ENCODE data around the gene LORICRIN.

LORICRIN gene

DNA sequence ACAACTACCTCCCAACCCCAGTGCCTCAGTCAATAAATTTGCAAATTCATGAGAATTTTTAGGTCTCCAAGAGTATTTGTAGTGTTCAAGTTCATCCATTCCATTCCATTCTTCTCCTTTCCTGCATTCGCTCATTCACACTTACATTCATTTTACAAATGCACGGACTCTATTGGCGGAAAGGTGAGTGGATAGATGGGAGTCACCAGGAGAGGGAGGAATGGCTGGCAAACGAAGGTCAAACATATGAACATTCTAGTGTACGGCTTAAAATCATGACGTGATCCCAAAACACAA, 2.5 kb downstream of the LORICRIN start:
- no peaks in the 10 kb centered on the region for H3K36me3 Mint-ChIP-seq
- peaks cover 24% of the 10 kb centered on the region for H3K4me1 Mint-ChIP-seq (ENCODE audit: low read depth)
- no peaks in the 10 kb centered on the region for H3K9me3 Mint-ChIP-seq (ENCODE audit: low read depth)
- H3K27me3 Mint-ChIP-seq: peaks cover 36% of the 10 kb centered on the region
- peak overlapping the region; percentile 85 for H3K4me3 Mint-ChIP-seq
- H3K27ac Mint-ChIP-seq: no peak overlapping the region

- peaks cover 24% of the 10 kb centered on the region for H3K4me1 Mint-ChIP-seq (ENCODE audit: low read depth)
- no peaks in the 10 kb centered on the region for H3K36me3 Mint-ChIP-seq
- peak overlapping the region; percentile 85 for H3K4me3 Mint-ChIP-seq
- no peak overlapping the region for H3K27ac Mint-ChIP-seq
- H3K9me3 Mint-ChIP-seq (ENCODE audit: low read depth): no peaks in the 10 kb centered on the region
- H3K27me3 Mint-ChIP-seq: peaks cover 41% of the 10 kb centered on the region
These were observed 3.1 kb downstream of the LORICRIN start for GRCh38 chr1:153262462-153263157.

DNA sequence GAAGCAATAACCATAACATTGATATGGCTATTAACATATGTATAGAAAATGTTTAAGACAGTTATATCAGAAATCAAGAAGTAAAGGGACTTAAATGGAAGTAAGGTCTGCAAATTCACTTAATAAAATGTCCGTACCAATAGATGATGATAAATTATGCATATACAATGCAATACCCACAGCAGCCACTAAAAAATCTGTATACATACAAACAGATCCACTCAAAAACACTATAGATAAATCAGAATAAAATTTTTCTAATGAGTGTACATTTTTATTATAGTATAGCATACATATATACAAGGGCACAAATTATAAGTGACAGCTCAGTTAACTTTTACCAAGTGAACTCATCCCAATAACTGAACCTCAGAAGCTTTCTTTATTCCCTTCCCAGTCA, 6.0 kb downstream of the LORICRIN start:
- H3K27ac Mint-ChIP-seq: no peak overlapping the region
- H3K9me3 Mint-ChIP-seq (ENCODE audit: low read depth): no peaks in the 10 kb centered on the region
- no peaks in the 10 kb centered on the region for H3K36me3 Mint-ChIP-seq
- H3K27me3 Mint-ChIP-seq: peaks cover 59% of the 10 kb centered on the region
- H3K4me1 Mint-ChIP-seq (ENCODE audit: low read depth): peaks cover 19% of the 10 kb centered on the region
- H3K4me3 Mint-ChIP-seq: no peak overlapping the region

- Mint-ChIP-seq H3K4me1 (ENCODE audit: low read depth) (no peaks in the 10 kb centered on the region), H3K9me3 (ENCODE audit: low read depth) (no peaks in the 10 kb centered on the region), H3K4me3 (no peak overlapping the region), H3K27ac (no peak overlapping the region), H3K36me3 (no peaks in the 10 kb centered on the region), H3K27me3 (peaks cover 38% of the 10 kb centered on the region)
These were observed 12.2 kb downstream of the LORICRIN start for GRCh38 chr1:153271711-153272110.

DNA sequence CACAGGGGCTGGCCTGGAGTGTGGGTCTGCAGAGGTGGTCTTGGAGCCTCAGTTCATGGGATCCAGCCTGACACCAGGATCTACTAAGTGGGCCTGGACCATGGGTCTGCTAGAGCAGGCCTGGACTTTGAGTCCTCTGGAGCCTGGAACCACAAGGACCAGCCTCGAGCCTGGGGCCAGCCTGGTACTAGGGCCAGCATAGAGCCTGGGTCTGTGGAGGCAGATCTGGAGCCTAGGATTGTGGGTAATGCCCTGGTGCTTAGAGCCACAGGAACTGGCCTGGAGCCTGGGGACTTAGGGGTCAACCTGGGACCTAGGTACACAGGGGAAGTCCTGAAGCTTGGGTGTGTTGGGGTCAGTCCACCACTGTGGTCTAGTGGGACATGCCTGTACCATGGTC, 12.7 kb downstream of the LORICRIN start:
- H3K27me3 Mint-ChIP-seq: peaks cover 34% of the 10 kb centered on the region
- H3K4me1 Mint-ChIP-seq (ENCODE audit: low read depth): no peaks in the 10 kb centered on the region
- no peaks in the 10 kb centered on the region for H3K36me3 Mint-ChIP-seq
- H3K4me3 Mint-ChIP-seq: no peak overlapping the region
- H3K27ac Mint-ChIP-seq: no peak overlapping the region
- H3K9me3 Mint-ChIP-seq (ENCODE audit: low read depth): no peaks in the 10 kb centered on the region

DNA sequence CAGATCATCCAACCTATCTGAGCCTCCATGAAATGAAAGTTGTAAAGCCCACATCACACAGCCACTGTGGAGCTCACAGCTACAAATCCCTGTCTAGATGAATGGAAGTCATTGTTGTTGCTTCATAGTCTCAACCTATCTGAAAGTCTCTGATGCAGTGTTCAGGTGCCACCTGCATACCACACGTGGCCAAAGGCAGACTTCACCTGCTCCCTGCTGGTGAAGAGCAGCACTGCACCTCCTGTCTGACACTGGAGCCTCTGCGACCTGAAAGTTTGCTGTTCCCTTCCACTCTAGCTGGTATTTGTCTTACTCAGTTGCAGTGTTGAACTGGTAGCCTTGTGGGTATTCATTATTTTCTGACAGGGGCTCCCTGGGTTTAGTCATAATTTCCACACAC, 18.4 kb downstream of the LORICRIN start:
- Mint-ChIP-seq H3K4me3 (no peak overlapping the region), H3K4me1 (ENCODE audit: low read depth) (no peaks in the 10 kb centered on the region), H3K36me3 (no peaks in the 10 kb centered on the region), H3K27me3 (peaks cover 9% of the 10 kb centered on the region), H3K9me3 (ENCODE audit: low read depth) (no peaks in the 10 kb centered on the region), H3K27ac (no peak overlapping the region)

GRCh38 chr1:153288634-153289275, 29.3 kb downstream of the LORICRIN start:
- no peak overlapping the region for H3K27ac Mint-ChIP-seq
- H3K4me1 Mint-ChIP-seq (ENCODE audit: low read depth): peaks cover 14% of the 10 kb centered on the region
- H3K9me3 Mint-ChIP-seq (ENCODE audit: low read depth): no peaks in the 10 kb centered on the region
- H3K36me3 Mint-ChIP-seq: no peaks in the 10 kb centered on the region
- H3K4me3 Mint-ChIP-seq: no peak overlapping the region
- peaks cover 3% of the 10 kb centered on the region for H3K27me3 Mint-ChIP-seq

DNA sequence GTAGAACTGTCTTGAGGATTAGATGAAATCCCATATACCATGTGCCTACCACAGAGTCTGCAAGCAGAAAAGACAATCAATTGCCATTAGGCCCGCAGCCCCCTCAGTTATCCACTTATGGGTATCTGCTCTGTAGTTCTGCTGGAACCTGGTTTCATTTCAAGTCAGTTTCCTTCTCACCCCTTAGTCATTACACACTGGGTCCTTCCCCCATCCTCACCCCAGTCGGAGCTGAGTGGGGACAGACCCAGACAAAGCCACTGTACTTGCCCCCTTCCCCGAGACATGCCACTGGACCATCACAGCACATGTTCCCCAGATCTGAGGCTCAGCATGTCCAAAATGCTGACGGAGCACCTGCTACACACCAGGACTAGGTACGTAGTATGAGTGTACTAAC, 32.0 kb downstream of the LORICRIN start:
- Mint-ChIP-seq H3K36me3 (no peaks in the 10 kb centered on the region), H3K27me3 (peaks cover 3% of the 10 kb centered on the region), H3K9me3 (ENCODE audit: low read depth) (no peaks in the 10 kb centered on the region), H3K4me1 (ENCODE audit: low read depth) (peaks cover 23% of the 10 kb centered on the region), H3K4me3 (no peak overlapping the region), H3K27ac (no peak overlapping the region)

DNA sequence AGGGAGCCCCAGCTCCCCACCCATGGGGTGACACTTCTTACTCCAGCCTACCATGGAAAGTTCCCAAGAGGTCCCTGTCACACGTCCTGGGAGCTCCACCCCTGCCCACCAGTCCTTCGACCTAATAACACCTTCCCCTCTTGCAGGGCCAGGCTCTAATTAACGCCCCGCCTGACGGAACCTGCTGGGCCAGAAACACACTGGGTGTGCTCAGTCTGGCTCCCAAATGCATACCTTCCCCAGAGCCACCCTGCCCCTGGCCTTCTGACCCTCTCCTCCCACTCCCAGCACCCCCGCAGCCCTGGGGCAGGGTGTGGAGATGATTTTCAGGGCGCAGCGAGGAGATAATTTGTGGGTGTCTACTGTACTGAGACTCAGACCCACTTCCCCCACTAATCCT, 32.7 kb downstream of the LORICRIN start:
- Mint-ChIP-seq H3K4me1 (ENCODE audit: low read depth) (peaks cover 23% of the 10 kb centered on the region), H3K27me3 (peaks cover 3% of the 10 kb centered on the region), H3K27ac (no peak overlapping the region), H3K9me3 (ENCODE audit: low read depth) (no peaks in the 10 kb centered on the region), H3K4me3 (no peak overlapping the region), H3K36me3 (no peaks in the 10 kb centered on the region)

DNA sequence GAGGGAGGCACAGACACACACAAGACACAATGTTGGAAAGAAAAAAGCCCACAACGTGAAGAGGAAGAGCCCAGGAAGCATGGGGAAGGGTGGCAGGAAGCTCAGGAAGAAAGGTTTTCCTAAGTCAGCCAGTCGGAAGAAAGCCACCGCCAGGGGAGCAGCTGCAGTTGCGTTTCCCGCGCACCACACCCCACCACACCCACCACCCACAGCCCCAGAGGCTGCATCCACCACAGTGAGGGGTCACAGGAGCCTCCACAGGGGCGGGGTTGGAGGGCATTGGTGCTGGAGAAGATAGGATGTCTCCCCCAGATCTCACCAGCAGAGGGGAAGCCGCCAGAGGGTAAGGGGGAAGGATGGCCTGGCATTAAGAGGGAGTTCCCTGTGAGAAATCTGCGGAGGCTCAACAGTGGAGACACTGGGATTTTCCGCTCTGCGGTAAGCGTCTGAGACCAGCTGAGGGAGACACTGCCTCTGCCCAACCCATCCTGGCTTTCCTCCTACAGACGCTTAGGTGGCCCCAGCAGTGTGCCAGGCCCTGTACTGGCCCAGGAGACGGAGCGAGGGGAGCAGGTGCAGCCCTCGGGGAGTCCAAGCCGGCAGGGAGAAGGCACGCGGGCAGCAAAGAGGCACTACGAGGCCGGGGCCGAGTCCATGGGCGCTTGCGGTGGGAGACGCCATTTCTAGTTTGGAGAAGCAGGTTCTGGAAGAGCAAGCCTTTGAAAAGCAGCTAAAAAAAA, 33.4 kb downstream of the LORICRIN start:
- Mint-ChIP-seq H3K9me3 (ENCODE audit: low read depth) (no peaks in the 10 kb centered on the region), H3K4me1 (ENCODE audit: low read depth) (peaks cover 23% of the 10 kb centered on the region), H3K4me3 (no peak overlapping the region), H3K27ac (no peak overlapping the region), H3K36me3 (no peaks in the 10 kb centered on the region), H3K27me3 (peaks cover 3% of the 10 kb centered on the region)

- H3K4me1 Mint-ChIP-seq (ENCODE audit: low read depth): peaks cover 23% of the 10 kb centered on the region
- H3K36me3 Mint-ChIP-seq: no peaks in the 10 kb centered on the region
- H3K27me3 Mint-ChIP-seq: peaks cover 3% of the 10 kb centered on the region
- H3K27ac Mint-ChIP-seq: no peak overlapping the region
- H3K4me3 Mint-ChIP-seq: no peak overlapping the region
- no peaks in the 10 kb centered on the region for H3K9me3 Mint-ChIP-seq (ENCODE audit: low read depth)
These were observed 33.9 kb downstream of the LORICRIN start for GRCh38 chr1:153293480-153293775.

DNA sequence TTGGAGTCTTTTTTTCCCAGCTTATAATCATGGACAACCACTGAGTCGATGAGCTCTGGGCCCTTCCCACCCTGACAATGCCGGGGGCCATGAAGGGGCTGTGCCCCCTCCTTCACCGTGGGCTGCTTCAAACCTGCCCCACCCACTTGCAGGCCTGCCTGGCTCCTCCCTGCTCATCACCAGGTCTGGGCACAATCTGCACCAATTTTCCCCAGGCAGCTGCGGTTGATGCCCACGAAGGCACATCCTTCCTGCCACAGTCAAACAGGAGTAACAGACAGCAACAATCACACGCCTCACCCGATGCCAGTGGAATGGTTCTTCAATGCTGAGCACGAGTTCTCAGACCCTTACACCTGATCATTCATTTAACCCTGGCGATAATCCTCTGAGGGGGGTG, 34.4 kb downstream of the LORICRIN start:
- no peak overlapping the region for H3K27ac Mint-ChIP-seq
- peaks cover 23% of the 10 kb centered on the region for H3K4me1 Mint-ChIP-seq (ENCODE audit: low read depth)
- H3K36me3 Mint-ChIP-seq: no peaks in the 10 kb centered on the region
- no peak overlapping the region for H3K4me3 Mint-ChIP-seq
- H3K9me3 Mint-ChIP-seq (ENCODE audit: low read depth): no peaks in the 10 kb centered on the region
- H3K27me3 Mint-ChIP-seq: peaks cover 3% of the 10 kb centered on the region

- Mint-ChIP-seq H3K36me3 (no peaks in the 10 kb centered on the region), H3K4me1 (ENCODE audit: low read depth) (no peaks in the 10 kb centered on the region), H3K4me3 (no peak overlapping the region), H3K9me3 (ENCODE audit: low read depth) (no peaks in the 10 kb centered on the region), H3K27ac (no peak overlapping the region), H3K27me3 (peaks cover 1% of the 10 kb centered on the region)
These were observed 42.8 kb downstream of the LORICRIN start for GRCh38 chr1:153302308-153302707.

GRCh38 chr1:153305682-153306081, 46.2 kb downstream of the LORICRIN start:
- Mint-ChIP-seq H3K9me3 (ENCODE audit: low read depth) (no peaks in the 10 kb centered on the region), H3K4me1 (ENCODE audit: low read depth) (no peaks in the 10 kb centered on the region), H3K4me3 (no peak overlapping the region), H3K27ac (no peak overlapping the region), H3K27me3 (peaks cover 1% of the 10 kb centered on the region), H3K36me3 (no peaks in the 10 kb centered on the region)

DNA sequence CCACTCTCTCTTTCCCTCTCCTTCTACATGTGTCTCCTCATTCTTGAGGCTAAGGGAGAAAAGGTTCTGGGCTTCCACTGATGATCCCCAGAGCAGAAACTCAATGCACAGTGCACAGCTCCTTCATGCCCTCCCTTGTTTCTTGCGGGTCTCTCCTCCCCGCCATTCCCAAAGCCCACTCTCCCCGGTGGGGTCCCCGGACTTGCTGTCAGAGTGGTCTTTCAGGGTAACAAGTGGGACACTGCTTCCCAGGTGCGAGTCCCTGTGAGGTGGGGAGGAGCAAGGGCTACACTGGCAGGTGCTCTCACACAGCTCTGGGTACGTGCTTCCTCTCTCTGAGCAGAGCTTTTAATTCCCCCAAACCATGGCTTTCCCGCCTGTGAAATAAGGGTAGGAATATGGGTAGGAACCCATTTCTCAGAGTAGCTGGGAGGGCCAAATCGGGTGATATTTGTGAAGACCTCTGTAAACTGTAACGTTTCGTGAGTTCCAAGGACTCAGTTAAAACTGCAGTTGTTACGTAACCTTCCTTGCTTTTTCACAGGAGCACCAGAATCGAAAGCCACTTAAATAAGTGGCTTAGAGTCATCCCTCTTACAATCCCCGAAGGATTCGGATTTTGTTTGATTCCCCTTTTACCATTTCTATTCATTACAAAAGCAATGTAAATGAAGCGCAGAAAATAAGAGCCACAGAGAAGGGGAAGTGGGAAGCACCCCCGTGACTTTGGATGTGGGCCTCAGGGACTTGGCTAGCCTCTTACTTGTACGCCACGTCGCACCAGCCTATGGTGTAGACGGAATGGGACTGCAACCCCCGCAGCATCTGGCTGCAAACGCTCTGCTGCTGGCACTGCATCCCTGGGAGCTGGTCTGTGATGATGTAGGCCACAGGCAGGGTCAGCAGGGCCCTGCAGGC, 47.1 kb downstream of the LORICRIN start:
- Mint-ChIP-seq H3K27me3 (peaks cover 1% of the 10 kb centered on the region), H3K9me3 (ENCODE audit: low read depth) (no peaks in the 10 kb centered on the region), H3K4me3 (no peak overlapping the region), H3K36me3 (no peaks in the 10 kb centered on the region), H3K27ac (no peak overlapping the region), H3K4me1 (ENCODE audit: low read depth) (no peaks in the 10 kb centered on the region)
